B cell (primary cell): ENCODE results near the gene NELL1. TPM values are rescaled to one million over a fixed set of nuclear protein-coding genes. Genes with fewer than 3 reads are reported as not detected.

Experiments used
- ATAC-seq: fragments of 200-7000 bp; cut with Tn5 transposase; one replicate; pipeline ENCODE4 v1.10.0; 2021; ENCODE audit warnings: low read depth, mild to moderate bottlenecking, moderate number of reproducible peaks, moderate library complexity
- CTCF ChIA-PET: fragments of 350-600 bp; sonication (Branson Sonifier 250); formaldehyde crosslinking; loops from one replicate; lab custom pipeline; 2021; ENCODE audit warnings: antibody characterized with exemption, inconsistent platforms; lab: Charles Lee
- POLR2A ChIA-PET: fragments of 350-600 bp; sonication (Branson Sonifier 250); formaldehyde crosslinking; loops from one replicate; lab custom pipeline; 2021; ENCODE audit warnings: antibody characterized with exemption; lab: Charles Lee
- DNase-seq: peaks from one replicate; pipeline ENCODE4 v3.0.0; 2013
- H2AFZ ChIP-seq: 2 replicates; pipeline ENCODE4 v1.6.1; 2012; ENCODE audit warnings: mild to moderate bottlenecking, low read depth, low read length; ENCODE audit not compliant: insufficient read depth, poor library complexity, severe bottlenecking
- H3K27ac ChIP-seq, 2 donors: 1 replicate in 1 of 2; 2 replicates in 1 of 2; pipeline ENCODE4 v1.5.1; 2012 to 2013; ENCODE audit warnings: low read length in 2 of 2, mild to moderate bottlenecking in 2 of 2, moderate library complexity in 1 of 2
- H3K27me3 ChIP-seq, 4 experiments: fragments of 200-600 bp in 1 of 4; sonication (generic) in 1 of 4; replicated peaks in 1 of 4; 1 replicate in 2 of 4; 2 replicates in 2 of 4; pipeline versions ENCODE4 v1.6.1 to v1.7.0; 2013 to 2016; ENCODE audit warnings: low read length in 3 of 4, mild to moderate bottlenecking in 2 of 4, mixed read lengths in 1 of 4, moderate library complexity in 1 of 4; ENCODE audit not compliant: insufficient read depth in 4 of 4, control insufficient read depth in 3 of 4; ENCODE audit errors: control extremely low read depth in 1 of 4
- H3K36me3 ChIP-seq, 2 experiments: replicated peaks in 1 of 2; 1 replicate in 1 of 2; 2 replicates in 1 of 2; pipeline versions ENCODE4 v1.6.1 to v1.7.1; 2013; ENCODE audit warnings: low read length in 1 of 2; ENCODE audit not compliant: insufficient read depth in 2 of 2, control insufficient read depth in 1 of 2; ENCODE audit errors: control extremely low read depth in 1 of 2, extremely low read depth in 1 of 2
- H3K4me1 ChIP-seq, 2 donors: fragments of 200-600 bp in 1 of 2; sonication (generic) in 1 of 2; 1 replicate in 1 of 2; 2 replicates in 1 of 2; pipeline versions ENCODE4 v1.5.1 to v1.6.1; 2013 to 2017; ENCODE audit warnings: low read length in 2 of 2; ENCODE audit not compliant: control insufficient read depth in 2 of 2, insufficient read depth in 2 of 2
- H3K4me2 ChIP-seq: replicated peaks from 2 replicates; pipeline ENCODE3; 2012; ENCODE audit warnings: mild to moderate bottlenecking, low read depth, low read length; ENCODE audit not compliant: poor library complexity, severe bottlenecking
- H3K4me3 ChIP-seq, 5 experiments: fragments of 200-600 bp in 1 of 5; sonication (generic) in 1 of 5; 1 replicate in 3 of 5; 2 replicates in 2 of 5; pipeline versions ENCODE4 v1.5.1 to v1.7.0; 2011 to 2016; ENCODE audit warnings: low read length in 4 of 5, mild to moderate bottlenecking in 4 of 5, low read depth in 2 of 5, control low read depth in 1 of 5, moderate library complexity in 1 of 5; ENCODE audit not compliant: insufficient read depth in 1 of 5; ENCODE audit errors: control extremely low read depth in 1 of 5, extremely low read depth in 1 of 5
- H3K79me2 ChIP-seq: fragments of 200-600 bp; sonication (generic); one replicate; pipeline ENCODE4 v1.6.0; 2016; ENCODE audit warnings: low read length; ENCODE audit not compliant: control insufficient read depth, insufficient read depth
- H3K9ac ChIP-seq: fragments of 200-600 bp; sonication (generic); 2 replicates; pipeline ENCODE4 v1.6.1; 2017; ENCODE audit warnings: mild to moderate bottlenecking, low read length, moderate library complexity
- H3K9me3 ChIP-seq, 3 donors: one replicate each; pipeline versions ENCODE4 v1.6.1 to v1.7.1; 2013; ENCODE audit warnings: low read length in 2 of 3; ENCODE audit not compliant: control insufficient read depth in 2 of 3, insufficient read depth in 1 of 3; ENCODE audit errors: control extremely low read depth in 1 of 3
- H4K20me1 ChIP-seq: 2 replicates; pipeline ENCODE4 v1.6.0; 2012; ENCODE audit warnings: mild to moderate bottlenecking, low read length; ENCODE audit not compliant: insufficient read depth, control insufficient read depth, poor library complexity, severe bottlenecking
- H3K27ac Mint-ChIP-seq: one replicate; pipeline ENCODE4 v1.8.0; 2021; ENCODE audit warnings: mixed read lengths
- H3K27me3 Mint-ChIP-seq: one replicate; pipeline ENCODE4 v1.8.0; 2021; ENCODE audit warnings: mixed read lengths
- H3K4me1 Mint-ChIP-seq: one replicate; pipeline ENCODE4 v1.8.0; 2021; ENCODE audit warnings: mixed read lengths
- H3K4me3 Mint-ChIP-seq: one replicate; pipeline ENCODE4 v1.8.0; 2021; ENCODE audit warnings: mixed read lengths
- H3K9me3 Mint-ChIP-seq: one replicate; pipeline ENCODE4 v1.8.0; 2022; ENCODE audit warnings: mixed read lengths; ENCODE audit not compliant: insufficient read depth
- EZH2 ChIP-seq: IDR thresholded peaks from 2 replicates; pipeline ENCODE4 v1.6.1; 2012; ENCODE audit warnings: borderline replicate concordance, low read depth, mild to moderate bottlenecking, moderate library complexity, low read length; ENCODE audit not compliant: insufficient read depth, poor library complexity, severe bottlenecking
- WGBS: methylation state at CpG from one replicate; pipeline ENCODE4 v1.1.5; 2013; ENCODE audit warnings: missing lambda C conversion rate; ENCODE audit not compliant: insufficient coverage; 5-methylcytosine and 5-hydroxymethylcytosine counted together
- intact Hi-C: fragments of 100-400 bp; cut with micrococcal nuclease; formaldehyde crosslinking; loops from one replicate; pipeline ENCODE4 v1.10.0; 2022
- polyA plus RNA-seq: library from polyadenylated mRNA; depleted of rRNA; stranded (reverse); fragments of >200 nt; gene quantifications from 2 replicates; pipeline ENCODE4 v1.2.3, GENCODE V29; 2012
- total RNA-seq, 2 donors: library from RNA; stranded (reverse); fragments of 120-200 nt in 1 of 2; gene quantifications; 1 replicate in 1 of 2; 2 replicates in 1 of 2; pipeline versions ENCODE4 v1.2.3 to v1.2.4, GENCODE V29; 2013 to 2022
- TF ChIP-seq, protein P1 (sequence below): fragments of 200-600 bp; IDR thresholded peaks from one replicate; pipeline ENCODE4 v1.8.0; 2022; ENCODE audit warnings: antibody characterized with exemption, mild to moderate bottlenecking

NELL1 gene
- total and polyA plus RNA-seq, 2 donors (not counting 1 experiment from before 2014, with no cell fraction given) = not detected

- Histone ChIP-seq H3K79me2 (no peaks in the 10 kb centered on the region), H3K9me3 (peaks cover 0 to 3% (median 3%) of the 10 kb centered on the region in 3 donors), H3K27ac (no peak overlapping the region), H4K20me1 (no peaks in the 10 kb centered on the region), H3K4me1 (no peaks in the 10 kb centered on the region), H3K27me3 (no peaks in the 10 kb centered on the region), H3K9ac (no peak overlapping the region), H2AFZ (no peak overlapping the region), H3K4me2 (no peak overlapping the region), H3K36me3 (no peaks in the 10 kb centered on the region), H3K4me3 (no peak overlapping the region)
- WGBS = 86% methylated on average over 3 of the region's 5 CpGs
- Mint-ChIP-seq H3K9me3 (peaks cover 5% of the 10 kb centered on the region), H3K4me1 (no peaks in the 10 kb centered on the region), H3K27ac (no peak overlapping the region), H3K4me3 (no peak overlapping the region), H3K27me3 (no peaks in the 10 kb centered on the region)
- ATAC-seq (no peak), DNase-seq (no peak)
- intact Hi-C loops = no loop called here
- ChIA-PET CTCF (no interaction called here), POLR2A (no interaction called here)
- TF ChIP-seq, protein P1, sequence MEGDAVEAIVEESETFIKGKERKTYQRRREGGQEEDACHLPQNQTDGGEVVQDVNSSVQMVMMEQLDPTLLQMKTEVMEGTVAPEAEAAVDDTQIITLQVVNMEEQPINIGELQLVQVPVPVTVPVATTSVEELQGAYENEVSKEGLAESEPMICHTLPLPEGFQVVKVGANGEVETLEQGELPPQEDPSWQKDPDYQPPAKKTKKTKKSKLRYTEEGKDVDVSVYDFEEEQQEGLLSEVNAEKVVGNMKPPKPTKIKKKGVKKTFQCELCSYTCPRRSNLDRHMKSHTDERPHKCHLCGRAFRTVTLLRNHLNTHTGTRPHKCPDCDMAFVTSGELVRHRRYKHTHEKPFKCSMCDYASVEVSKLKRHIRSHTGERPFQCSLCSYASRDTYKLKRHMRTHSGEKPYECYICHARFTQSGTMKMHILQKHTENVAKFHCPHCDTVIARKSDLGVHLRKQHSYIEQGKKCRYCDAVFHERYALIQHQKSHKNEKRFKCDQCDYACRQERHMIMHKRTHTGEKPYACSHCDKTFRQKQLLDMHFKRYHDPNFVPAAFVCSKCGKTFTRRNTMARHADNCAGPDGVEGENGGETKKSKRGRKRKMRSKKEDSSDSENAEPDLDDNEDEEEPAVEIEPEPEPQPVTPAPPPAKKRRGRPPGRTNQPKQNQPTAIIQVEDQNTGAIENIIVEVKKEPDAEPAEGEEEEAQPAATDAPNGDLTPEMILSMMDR = no peak
- TF ChIP-seq EZH2 = no peak
These were observed 436.0 kb downstream of the NELL1 start for GRCh38 chr11:21105196-21105917.

DNA sequence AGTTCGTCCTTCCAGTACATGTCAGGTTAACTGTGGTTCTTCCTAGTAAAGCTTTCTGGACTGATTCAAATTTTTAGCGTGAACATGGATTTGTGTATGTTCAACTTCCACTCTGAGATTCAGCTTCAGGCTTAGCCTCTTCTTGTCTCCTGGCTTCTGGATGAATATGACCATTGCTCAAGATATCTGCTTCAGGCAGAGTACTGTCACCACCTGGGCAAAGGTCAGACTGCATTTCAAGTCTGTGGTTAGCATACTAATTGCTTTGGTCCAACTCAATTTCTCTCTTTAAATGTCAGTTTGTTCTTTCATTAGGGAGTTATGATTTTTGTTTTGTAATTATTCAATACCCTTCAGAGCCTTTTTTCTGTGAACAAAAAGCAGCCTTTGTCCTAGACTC lies 440.0 kb downstream of the NELL1 start:
- Histone ChIP-seq H3K36me3 (no peaks in the 10 kb centered on the region), H2AFZ (no peak overlapping the region), H3K4me3 (no peak overlapping the region), H4K20me1 (no peaks in the 10 kb centered on the region), H3K9me3 (peaks cover 0 to 3% (median 0%) of the 10 kb centered on the region in 3 donors), H3K4me1 (no peaks in the 10 kb centered on the region), H3K79me2 (no peaks in the 10 kb centered on the region), H3K4me2 (no peak overlapping the region), H3K9ac (no peak overlapping the region), H3K27ac (no peak overlapping the region), H3K27me3 (no peaks in the 10 kb centered on the region)
- 100% methylated on average over 1 of the region's 2 CpGs for WGBS
- H3K4me1 Mint-ChIP-seq = no peaks in the 10 kb centered on the region
- CTCF ChIA-PET = no interaction called here
- ATAC-seq (no peak), DNase-seq (no peak)
- H3K27ac Mint-ChIP-seq = no peak overlapping the region
- intact Hi-C loops = no loop called here
- no peaks in the 10 kb centered on the region for H3K27me3 Mint-ChIP-seq
- no peak for TF ChIP-seq EZH2
- TF ChIP-seq, protein P1 = no peak
- H3K9me3 Mint-ChIP-seq = peaks cover 5% of the 10 kb centered on the region
- POLR2A ChIA-PET = no interaction called here
- no peak overlapping the region for H3K4me3 Mint-ChIP-seq
